Astrocyte of the cerebellum (primary cell): ENCODE measurements around the gene INHBC.

ENCODE experiments used
- DNase-seq: peaks from one replicate; pipeline ENCODE4 v3.0.0-alpha.2; 2011; ENCODE audit warnings: low read depth
- H3K4me3 ChIP-seq: 2 replicates; pipeline ENCODE4 v1.5.1; 2011; ENCODE audit warnings: mild to moderate bottlenecking, low read depth, low read length, moderate library complexity
- in situ Hi-C: cut with HindIII; loops from 2 replicates; pipeline ENCODE4 v1.10.0; 2017; ENCODE audit warnings: low sequenced_read_pairs
- TF ChIP-seq, protein P1 (sequence below): IDR thresholded peaks from 2 replicates; pipeline ENCODE4 v1.5.1; 2012; ENCODE audit warnings: low read length, low read depth, moderate library complexity, mild to moderate bottlenecking; ENCODE audit errors: missing control alignments

The INHBC gene, protein sequence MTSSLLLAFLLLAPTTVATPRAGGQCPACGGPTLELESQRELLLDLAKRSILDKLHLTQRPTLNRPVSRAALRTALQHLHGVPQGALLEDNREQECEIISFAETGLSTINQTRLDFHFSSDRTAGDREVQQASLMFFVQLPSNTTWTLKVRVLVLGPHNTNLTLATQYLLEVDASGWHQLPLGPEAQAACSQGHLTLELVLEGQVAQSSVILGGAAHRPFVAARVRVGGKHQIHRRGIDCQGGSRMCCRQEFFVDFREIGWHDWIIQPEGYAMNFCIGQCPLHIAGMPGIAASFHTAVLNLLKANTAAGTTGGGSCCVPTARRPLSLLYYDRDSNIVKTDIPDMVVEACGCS

DNA sequence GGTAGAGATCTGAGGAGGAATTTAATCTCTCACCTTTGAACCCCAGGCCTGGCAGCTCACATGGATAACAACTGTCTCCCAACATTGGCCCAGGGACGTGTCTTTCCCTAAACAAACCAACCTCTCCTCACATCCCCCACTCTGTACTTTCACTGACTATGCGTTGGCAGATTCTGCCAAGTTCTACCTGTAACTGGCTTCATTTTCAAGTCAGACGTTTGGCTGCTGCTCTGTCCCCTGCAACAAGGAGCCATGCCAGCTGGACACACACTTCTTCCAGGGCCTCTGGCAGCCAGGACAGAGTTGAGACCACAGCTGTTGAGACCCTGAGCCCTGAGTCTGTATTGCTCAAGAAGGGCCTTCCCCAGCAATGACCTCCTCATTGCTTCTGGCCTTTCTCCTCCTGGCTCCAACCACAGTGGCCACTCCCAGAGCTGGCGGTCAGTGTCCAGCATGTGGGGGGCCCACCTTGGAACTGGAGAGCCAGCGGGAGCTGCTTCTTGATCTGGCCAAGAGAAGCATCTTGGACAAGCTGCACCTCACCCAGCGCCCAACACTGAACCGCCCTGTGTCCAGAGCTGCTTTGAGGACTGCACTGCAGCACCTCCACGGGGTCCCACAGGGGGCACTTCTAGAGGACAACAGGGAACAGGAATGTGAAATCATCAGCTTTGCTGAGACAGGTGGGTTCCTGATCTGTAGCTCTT lies at the start of gene INHBC:
Gene INHBC (plus strand): TSS at position 268 of the 707 bp plus-strand sequence. CDS start 103 bp downstream, at position 371.
- in situ Hi-C loops = no loop called here
- no peak within 1 kb of the TSS for H3K4me3 ChIP-seq
- TF ChIP-seq, protein P1, sequence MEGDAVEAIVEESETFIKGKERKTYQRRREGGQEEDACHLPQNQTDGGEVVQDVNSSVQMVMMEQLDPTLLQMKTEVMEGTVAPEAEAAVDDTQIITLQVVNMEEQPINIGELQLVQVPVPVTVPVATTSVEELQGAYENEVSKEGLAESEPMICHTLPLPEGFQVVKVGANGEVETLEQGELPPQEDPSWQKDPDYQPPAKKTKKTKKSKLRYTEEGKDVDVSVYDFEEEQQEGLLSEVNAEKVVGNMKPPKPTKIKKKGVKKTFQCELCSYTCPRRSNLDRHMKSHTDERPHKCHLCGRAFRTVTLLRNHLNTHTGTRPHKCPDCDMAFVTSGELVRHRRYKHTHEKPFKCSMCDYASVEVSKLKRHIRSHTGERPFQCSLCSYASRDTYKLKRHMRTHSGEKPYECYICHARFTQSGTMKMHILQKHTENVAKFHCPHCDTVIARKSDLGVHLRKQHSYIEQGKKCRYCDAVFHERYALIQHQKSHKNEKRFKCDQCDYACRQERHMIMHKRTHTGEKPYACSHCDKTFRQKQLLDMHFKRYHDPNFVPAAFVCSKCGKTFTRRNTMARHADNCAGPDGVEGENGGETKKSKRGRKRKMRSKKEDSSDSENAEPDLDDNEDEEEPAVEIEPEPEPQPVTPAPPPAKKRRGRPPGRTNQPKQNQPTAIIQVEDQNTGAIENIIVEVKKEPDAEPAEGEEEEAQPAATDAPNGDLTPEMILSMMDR = no peak
- DNase-seq = no peak

DNA sequence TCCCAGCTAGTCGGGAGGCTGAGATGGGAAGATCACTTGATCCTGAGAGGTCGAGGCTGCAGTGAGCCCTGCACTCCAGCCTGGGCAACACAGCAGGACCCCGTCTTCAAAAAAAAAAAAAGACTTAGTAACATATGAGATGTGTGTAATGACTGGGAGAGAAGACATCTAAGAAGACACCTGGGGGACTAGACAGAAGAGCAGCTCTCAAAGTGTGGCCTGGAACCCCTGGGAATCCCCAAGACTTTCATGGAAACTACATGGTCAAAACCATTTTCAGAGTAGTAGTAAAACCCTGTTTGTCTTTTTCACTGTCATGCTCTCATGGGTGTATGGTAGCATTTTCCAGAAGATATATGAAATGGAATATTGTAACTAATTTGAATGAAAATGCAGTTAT lies 49.0 kb upstream of the INHBC start:
- TF ChIP-seq, protein P1 = no peak
- no peak for DNase-seq

DNA sequence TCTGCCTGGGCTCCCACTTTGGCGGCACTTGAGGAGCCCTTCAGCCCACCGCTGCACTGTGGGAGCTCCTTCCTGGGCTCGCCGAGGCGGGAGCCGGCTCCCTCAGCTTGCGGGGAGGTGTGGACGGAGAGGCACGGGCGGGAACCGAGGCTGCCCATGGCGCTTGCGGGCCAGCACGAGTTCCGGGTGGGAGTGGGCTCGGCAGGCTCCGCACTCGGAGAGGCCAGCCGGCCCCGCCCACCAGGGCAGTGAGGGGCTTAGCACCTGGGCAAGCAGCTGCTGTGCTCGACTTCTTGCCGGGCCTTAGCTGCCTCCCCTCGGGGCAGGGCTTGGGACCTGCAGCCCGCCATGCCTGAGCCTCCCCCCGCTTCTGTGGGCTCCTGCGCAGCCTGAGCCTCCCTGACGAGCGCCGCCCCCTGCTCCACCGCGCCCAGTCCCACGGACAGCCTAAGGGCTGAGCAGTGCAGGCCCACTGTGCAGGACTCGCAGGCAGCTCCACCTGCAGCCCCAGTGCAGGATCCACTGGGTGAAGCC lies 48.3 kb upstream of the INHBC start:
- DNase-seq = no peak
- in situ Hi-C loops = no loop called here
- TF ChIP-seq, protein P1 = no peak
- H3K4me3 ChIP-seq = no peak overlapping the region

More for the DNA sequence above, 49.0 kb upstream of the INHBC start:
- H3K4me3 ChIP-seq = no peak overlapping the region
- in situ Hi-C loops = no loop called here

DNA sequence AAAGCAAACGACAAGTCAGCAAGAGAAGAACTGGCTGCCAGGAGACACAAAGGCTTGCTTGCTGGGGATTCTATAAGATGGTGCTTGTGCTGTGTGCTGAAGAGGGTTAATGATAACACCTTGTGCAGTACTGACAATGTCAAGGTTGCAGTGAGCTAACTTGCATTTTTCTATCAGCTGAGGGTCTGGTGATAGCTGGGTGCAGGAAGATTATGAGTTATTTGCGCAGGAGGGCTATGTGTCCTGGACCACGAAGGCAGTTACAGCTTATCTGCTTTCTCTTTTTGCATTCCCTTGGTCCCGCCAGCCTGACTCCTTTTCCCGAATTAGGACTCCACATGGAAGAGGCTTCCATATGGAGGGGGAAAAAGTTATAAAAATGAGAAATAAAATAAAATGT lies 46.2 kb upstream of the INHBC start:
- no peak overlapping the region for H3K4me3 ChIP-seq
- TF ChIP-seq, protein P1 = no peak
- DNase-seq = no peak
- in situ Hi-C loops = no loop called here

DNA sequence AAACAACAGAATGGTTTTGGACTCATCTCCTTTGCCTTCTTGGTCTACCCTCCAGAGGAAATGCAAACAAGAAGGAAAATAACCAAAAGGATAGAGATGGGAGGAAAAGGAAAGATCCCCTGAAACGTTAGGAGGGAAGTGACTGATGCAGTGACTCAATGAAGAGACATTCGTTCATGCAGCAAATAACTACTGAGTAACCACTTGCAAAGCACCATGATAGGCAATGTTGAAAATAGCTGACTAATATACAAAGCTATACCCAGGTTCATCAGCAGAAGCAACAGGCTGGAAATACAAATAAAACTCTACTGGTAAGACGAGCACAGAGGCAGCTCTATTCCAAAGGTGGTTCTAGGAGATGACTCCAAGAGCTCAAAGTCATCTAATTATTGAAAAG lies 45.6 kb upstream of the INHBC start:
- in situ Hi-C loops = no loop called here
- peak; percentile 35 for DNase-seq
- H3K4me3 ChIP-seq = no peak overlapping the region
- TF ChIP-seq, protein P1 = no peak

DNA sequence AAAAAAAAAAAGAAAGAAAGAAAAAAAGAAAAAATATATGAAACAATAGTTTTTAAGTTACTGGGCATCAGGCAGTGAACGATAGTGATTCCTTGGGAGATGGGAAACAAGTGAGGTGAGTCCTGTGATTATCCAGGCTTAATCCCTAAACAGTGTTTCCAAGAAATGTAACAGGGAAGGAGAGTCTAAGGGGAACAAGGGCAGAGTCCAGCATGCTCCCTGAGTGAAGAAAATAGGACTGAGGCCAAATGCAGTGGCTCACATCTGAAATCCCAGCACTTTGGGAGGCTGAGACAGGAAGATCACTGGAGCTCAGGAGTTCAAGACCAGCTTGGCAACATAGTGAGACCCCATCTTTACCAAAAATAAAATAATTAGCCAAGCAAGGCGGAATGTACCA lies 44.4 kb upstream of the INHBC start:
- no peak overlapping the region for H3K4me3 ChIP-seq
- TF ChIP-seq, protein P1 = no peak
- DNase-seq = no peak
- in situ Hi-C loops = no loop called here
